Measurements from ENCODE around the gene PALS1.

Gene PALS1

DNA sequence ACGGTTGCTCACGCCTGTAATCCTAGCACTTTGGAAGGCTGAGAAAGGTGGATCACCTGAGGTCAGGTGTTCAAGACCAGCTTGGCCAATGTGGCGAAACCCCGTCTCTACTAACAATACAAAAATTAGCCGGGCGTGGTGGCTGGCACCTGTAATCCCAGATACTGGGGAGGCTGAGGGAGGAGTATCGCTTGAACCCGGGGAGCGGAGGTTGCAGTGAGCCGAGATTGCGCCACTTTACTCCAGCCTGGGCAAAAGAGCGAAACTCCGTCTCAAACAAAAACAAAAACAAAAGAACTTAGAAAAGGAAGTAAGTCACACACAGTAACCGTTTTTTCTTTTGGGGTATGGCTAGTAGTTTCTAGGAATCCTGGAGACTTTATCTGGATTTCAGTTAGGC lies 1.7 kb upstream of the PALS1 start:
- DNase-seq (ENCODE audit: low read depth), result no peak
- no peak overlapping the region for H3K4me3 ChIP-seq (ENCODE audit: low read length)
- TF ChIP-seq, protein P1, sequence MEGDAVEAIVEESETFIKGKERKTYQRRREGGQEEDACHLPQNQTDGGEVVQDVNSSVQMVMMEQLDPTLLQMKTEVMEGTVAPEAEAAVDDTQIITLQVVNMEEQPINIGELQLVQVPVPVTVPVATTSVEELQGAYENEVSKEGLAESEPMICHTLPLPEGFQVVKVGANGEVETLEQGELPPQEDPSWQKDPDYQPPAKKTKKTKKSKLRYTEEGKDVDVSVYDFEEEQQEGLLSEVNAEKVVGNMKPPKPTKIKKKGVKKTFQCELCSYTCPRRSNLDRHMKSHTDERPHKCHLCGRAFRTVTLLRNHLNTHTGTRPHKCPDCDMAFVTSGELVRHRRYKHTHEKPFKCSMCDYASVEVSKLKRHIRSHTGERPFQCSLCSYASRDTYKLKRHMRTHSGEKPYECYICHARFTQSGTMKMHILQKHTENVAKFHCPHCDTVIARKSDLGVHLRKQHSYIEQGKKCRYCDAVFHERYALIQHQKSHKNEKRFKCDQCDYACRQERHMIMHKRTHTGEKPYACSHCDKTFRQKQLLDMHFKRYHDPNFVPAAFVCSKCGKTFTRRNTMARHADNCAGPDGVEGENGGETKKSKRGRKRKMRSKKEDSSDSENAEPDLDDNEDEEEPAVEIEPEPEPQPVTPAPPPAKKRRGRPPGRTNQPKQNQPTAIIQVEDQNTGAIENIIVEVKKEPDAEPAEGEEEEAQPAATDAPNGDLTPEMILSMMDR (IDR thresholded peaks at IDR 0.05; ENCODE audit: insufficient read depth, low read depth, low read length, missing control alignments), result no peak

DNA sequence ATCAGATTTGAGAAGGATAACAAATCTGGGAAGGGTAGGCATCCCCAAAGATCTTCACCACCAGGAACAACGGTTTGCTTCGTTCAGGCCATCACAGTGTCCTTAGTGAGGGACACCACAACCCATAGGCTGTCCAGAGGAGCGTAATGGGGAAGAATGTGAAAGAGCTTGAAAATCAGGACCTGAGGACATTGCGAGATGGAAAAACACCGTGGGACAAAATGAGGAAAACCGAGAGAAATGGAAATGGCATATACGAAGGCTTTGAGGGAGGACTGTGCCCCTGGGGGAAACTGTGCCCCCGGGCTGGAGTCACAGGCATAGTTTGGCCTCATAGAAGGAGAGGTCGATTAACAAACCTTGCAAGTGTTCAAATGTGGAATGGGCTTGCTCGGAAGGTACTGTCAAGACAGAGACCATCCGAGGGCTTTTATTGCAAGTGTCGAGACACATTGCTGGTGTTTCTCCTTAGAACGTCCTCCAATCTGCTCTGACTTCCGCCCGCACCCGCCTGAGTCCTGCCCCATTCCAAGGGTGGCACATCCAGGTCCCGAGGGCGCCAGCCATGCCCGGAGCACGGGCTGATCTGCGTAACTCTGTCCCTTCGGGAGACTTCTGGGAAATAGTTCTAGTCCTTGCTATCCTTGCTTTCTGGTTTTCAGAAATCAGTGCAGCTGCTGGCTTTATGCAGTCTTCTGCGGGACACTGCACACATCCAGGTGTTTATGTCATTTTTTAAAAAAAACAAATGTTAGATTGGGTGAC lies 885 bp upstream of the PALS1 start:
- TF ChIP-seq, protein P1 (IDR thresholded peaks at IDR 0.05; ENCODE audit: insufficient read depth, low read depth, low read length, missing control alignments), result no peak
- H3K4me3 ChIP-seq (ENCODE audit: low read length), result peak overlapping the region; percentile 85
- DNase-seq (ENCODE audit: low read depth), result peak; percentile 53

DNA sequence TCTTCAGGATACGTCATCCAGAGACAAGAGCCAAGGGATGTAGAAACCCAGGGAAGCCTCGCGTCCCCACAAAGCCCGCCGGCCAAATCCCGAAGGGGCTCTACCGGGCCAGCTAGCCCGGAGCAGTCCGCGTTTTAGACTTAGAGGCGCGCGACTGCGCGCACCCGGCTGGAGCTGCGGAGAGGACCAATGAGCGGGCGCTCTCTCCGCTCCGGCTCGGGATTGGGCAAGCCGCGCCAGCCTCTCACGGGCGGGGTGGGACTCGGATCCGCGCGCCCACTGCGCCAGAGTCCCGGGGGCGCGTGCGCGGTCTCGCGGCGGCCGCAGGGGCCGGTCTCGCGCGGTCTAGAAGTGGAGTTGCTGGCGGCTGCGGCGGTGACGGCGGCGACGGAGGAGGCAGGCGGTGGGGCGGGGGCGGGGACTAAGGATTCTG lies 241 bp upstream of the PALS1 start:
- TF ChIP-seq, protein P1 (IDR thresholded peaks at IDR 0.05; ENCODE audit: insufficient read depth, low read depth, low read length, missing control alignments), result no peak
- peak overlapping the region; percentile 85 for H3K4me3 ChIP-seq (ENCODE audit: low read length)
- peak; percentile 98 for DNase-seq (ENCODE audit: low read depth)

DNA sequence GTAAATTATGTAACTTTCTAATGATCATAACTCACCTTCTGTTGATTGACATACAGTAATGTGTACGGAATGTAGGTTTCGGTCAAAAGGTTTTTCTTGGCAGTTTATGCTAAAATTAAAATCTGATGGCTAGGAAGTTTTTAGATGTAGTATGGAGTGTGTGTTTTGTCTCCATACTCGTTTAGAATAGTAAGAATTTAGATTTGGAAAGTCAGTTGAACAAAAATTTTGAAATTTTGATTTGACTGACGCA lies 859 bp downstream of the PALS1 start:
- TF ChIP-seq, protein P1 (IDR thresholded peaks at IDR 0.05; ENCODE audit: insufficient read depth, low read depth, low read length, missing control alignments), result no peak
- H3K4me3 ChIP-seq (ENCODE audit: low read length), result peak overlapping the region; percentile 85
- DNase-seq (ENCODE audit: low read depth), result no peak

DNA sequence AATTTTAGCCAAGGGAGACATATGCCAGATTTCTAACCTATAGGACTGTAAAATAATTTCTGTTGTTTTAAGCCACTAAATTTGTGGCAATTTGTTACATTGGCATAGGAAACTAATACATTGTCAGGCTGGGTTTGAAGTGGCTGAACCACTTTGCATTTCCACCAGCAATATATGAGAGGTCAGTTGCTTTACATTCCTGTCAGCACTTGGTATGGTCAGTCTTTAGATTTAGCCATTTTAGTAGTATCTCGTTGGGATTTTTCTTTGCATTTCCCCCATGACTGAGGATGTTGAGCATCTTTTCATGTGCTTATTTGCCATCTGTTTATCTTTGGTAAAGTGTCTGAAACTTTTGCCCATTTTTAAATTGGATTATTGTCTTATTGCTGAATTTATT lies 3.9 kb downstream of the PALS1 start:
- no peak overlapping the region for H3K4me3 ChIP-seq (ENCODE audit: low read length)
- TF ChIP-seq, protein P1 (IDR thresholded peaks at IDR 0.05; ENCODE audit: insufficient read depth, low read depth, low read length, missing control alignments), result no peak
- DNase-seq (ENCODE audit: low read depth), result no peak

DNA sequence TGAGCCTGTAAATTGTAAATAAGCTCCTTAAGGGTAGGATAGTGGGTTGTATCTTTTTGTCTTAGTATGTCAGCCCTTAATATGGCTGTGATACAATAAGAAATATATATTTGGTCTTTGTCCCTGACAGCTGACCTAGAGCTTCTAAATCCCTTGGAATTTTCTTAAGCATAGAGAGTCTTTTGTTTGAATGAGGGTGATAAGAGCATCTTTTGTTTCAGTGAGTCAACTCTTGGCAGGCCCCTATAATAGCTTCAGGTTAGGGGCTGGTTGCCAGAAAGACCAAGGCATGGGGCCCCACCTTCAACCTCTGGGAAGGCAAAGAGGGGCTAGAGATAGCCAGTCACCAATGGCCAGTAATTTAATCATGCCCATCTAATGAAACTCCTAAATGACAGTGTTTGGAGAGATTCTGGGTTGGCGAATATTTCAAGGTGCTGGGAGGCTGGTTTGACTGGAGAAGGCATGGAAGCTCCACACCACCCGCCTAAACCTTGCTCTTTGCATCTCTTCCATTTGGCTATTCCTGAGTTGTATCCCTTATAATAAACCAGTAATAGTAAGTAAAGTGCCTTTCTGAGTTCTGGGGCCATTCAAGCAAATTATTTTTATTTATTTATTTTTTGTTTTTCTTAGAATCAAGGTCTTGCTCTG lies 10.5 kb downstream of the PALS1 start:
- DNase-seq (ENCODE audit: low read depth), result no peak
- TF ChIP-seq, protein P1 (IDR thresholded peaks at IDR 0.05; ENCODE audit: insufficient read depth, low read depth, low read length, missing control alignments), result no peak
- H3K4me3 ChIP-seq (ENCODE audit: low read length), result no peak overlapping the region
